Measurements from ENCODE around the gene NDUFS1.
"Not testable (repeated sequence)": the region's sequence is repeated elsewhere in the genome, so short reads cannot be mapped to it uniquely, and the experiment has no call there.

The NDUFS1 gene

GRCh38 chr2:206176901-206177300 is 17.7 kb upstream of the NDUFS1 start:
- H3K4me3 ChIP-seq (ENCODE audit: control insufficient read depth, low read depth, low read length): no peak overlapping the region
- DNase-seq (ENCODE audit: low read depth): no peak
- TF ChIP-seq CTCF (conservative IDR thresholded peaks at IDR 0.05; ENCODE audit: control insufficient read depth, insufficient read depth, low read depth, low read length): no peak

- peak; percentile 23 for DNase-seq (ENCODE audit: low read depth)
- TF ChIP-seq CTCF (conservative IDR thresholded peaks at IDR 0.05; ENCODE audit: control insufficient read depth, insufficient read depth, low read depth, low read length): no peak
- no peak overlapping the region for H3K4me3 ChIP-seq (ENCODE audit: control insufficient read depth, low read depth, low read length)
Observed at GRCh38 chr2:206176121-206176520, 16.9 kb upstream of the NDUFS1 start.

GRCh38 chr2:206173147-206173546 is 13.9 kb upstream of the NDUFS1 start:
- no peak for TF ChIP-seq CTCF (conservative IDR thresholded peaks at IDR 0.05; ENCODE audit: control insufficient read depth, insufficient read depth, low read depth, low read length)
- no peak overlapping the region for H3K4me3 ChIP-seq (ENCODE audit: control insufficient read depth, low read depth, low read length)
- DNase-seq (ENCODE audit: low read depth): no peak

GRCh38 chr2:206171624-206172397 is 12.6 kb upstream of the NDUFS1 start:
- DNase-seq (ENCODE audit: low read depth); H3K4me3 ChIP-seq (ENCODE audit: control insufficient read depth, low read depth, low read length): not testable (repeated sequence)

- not testable (repeated sequence) for DNase-seq (ENCODE audit: low read depth); H3K4me3 ChIP-seq (ENCODE audit: control insufficient read depth, low read depth, low read length)
Observed at GRCh38 chr2:206168230-206168629, 9.0 kb upstream of the NDUFS1 start.

GRCh38 chr2:206164261-206164862 is 5.1 kb upstream of the NDUFS1 start:
- DNase-seq (ENCODE audit: low read depth): peak; percentile 51
- H3K4me3 ChIP-seq (ENCODE audit: control insufficient read depth, low read depth, low read length): no peak overlapping the region
- TF ChIP-seq CTCF (conservative IDR thresholded peaks at IDR 0.05; ENCODE audit: control insufficient read depth, insufficient read depth, low read depth, low read length): peak; percentile 71

GRCh38 chr2:206163251-206163880 is 4.1 kb upstream of the NDUFS1 start:
- no peak overlapping the region for H3K4me3 ChIP-seq (ENCODE audit: control insufficient read depth, low read depth, low read length)
- TF ChIP-seq CTCF (conservative IDR thresholded peaks at IDR 0.05; ENCODE audit: control insufficient read depth, insufficient read depth, low read depth, low read length): no peak
- peak; percentile 11 for DNase-seq (ENCODE audit: low read depth)

GRCh38 chr2:206162401-206162800 is 3.2 kb upstream of the NDUFS1 start:
- not testable (repeated sequence) for H3K4me3 ChIP-seq (ENCODE audit: control insufficient read depth, low read depth, low read length)
- DNase-seq (ENCODE audit: low read depth): peak; percentile 56
